ENCODE results near the gene SFMBT2. TPM values are rescaled to one million over a fixed set of nuclear protein-coding genes. Genes with fewer than 3 reads are reported as not detected.

SFMBT2 gene
- total and polyA plus RNA-seq, 2 of the 4 experiments (the other 2 are of a cell fraction), result 0.70 to 1.3 TPM

GRCh38 chr10:7282457-7282856 is 128.4 kb downstream of the SFMBT2 start:
- CTCF ChIA-PET, result no interaction called here
- in situ Hi-C loops (cut with MboI; ENCODE audit: low sequenced_read_pairs), result no loop called here

More at GRCh38 chr10:7282457-7282856, 128.4 kb downstream of the SFMBT2 start:
- no peak overlapping the region for H3K4me2 ChIP-seq (ENCODE audit: low read depth, low read length)
- no peaks in the 10 kb centered on the region for H3K9me3 ChIP-seq (ENCODE audit: control insufficient read depth, insufficient read depth, low read length)
- H2BK120ac ChIP-seq (ENCODE audit: low read depth, low read length), result no peak overlapping the region
- H3K36me3 ChIP-seq (ENCODE audit: control insufficient read depth, insufficient read depth, low read length), result no peaks in the 10 kb centered on the region
- no peak overlapping the region for H2BK20ac ChIP-seq (ENCODE audit: low read depth, low read length)
- H2BK5ac ChIP-seq (ENCODE audit: low read depth, low read length, poor library complexity, severe bottlenecking), result no peak overlapping the region
- no peaks in the 10 kb centered on the region for H3K9me1 ChIP-seq (ENCODE audit: insufficient read depth, low read length)
- WGBS, 2 experiments (ENCODE audit: extremely low coverage in 2 of 2, insufficient read length in 1 of 2), result no CpG with 5 or more reads among the region's 7 CpGs
- H3K18ac ChIP-seq (ENCODE audit: low read depth, low read length), result no peak overlapping the region
- no peak overlapping the region for H3K23ac ChIP-seq (ENCODE audit: low read depth, low read length)
- H3K9ac ChIP-seq (ENCODE audit: low read depth, low read length), result no peak overlapping the region
- H3K14ac ChIP-seq (replicated peaks; ENCODE audit: low read depth, low read length), result no peak overlapping the region
- H4K20me1 ChIP-seq (ENCODE audit: insufficient read depth, low read length), result no peaks in the 10 kb centered on the region
- dilution Hi-C loops (cut with HindIII; ENCODE audit: low sequenced_read_pairs, unreplicated experiment), result no loop called here
- H2AFZ ChIP-seq (replicated peaks; ENCODE audit: low read length, poor library complexity), result no peak overlapping the region
- no peak overlapping the region for H2AK9ac ChIP-seq (replicated peaks; ENCODE audit: low read depth, low read length, poor library complexity)
- TF ChIP-seq RCOR1 (IDR thresholded peaks at IDR 0.05; ENCODE audit: insufficient replicate concordance, low read length) (no peak), BHLHE40 (IDR thresholded peaks at IDR 0.05; ENCODE audit: low read depth, low read length) (no peak), MXI1 (IDR thresholded peaks at IDR 0.05; ENCODE audit: borderline replicate concordance, low read depth, low read length) (no peak), ELK1 (IDR thresholded peaks at IDR 0.05; ENCODE audit: borderline replicate concordance, low read depth, low read length) (no peak), NFE2L2 (IDR thresholded peaks at IDR 0.05; ENCODE audit: low read depth, low read length) (no peak), RFX5 (IDR thresholded peaks at IDR 0.05; ENCODE audit: low read depth, low read length) (no peak), MAFK (IDR thresholded peaks at IDR 0.05; ENCODE audit: low read depth, low read length) (no peak), SMC3 (IDR thresholded peaks at IDR 0.05; ENCODE audit: low read depth, low read length) (no peak), CTCF (conservative IDR thresholded peaks at IDR 0.05; ENCODE audit: low read depth, low read length) (no peak), MAZ (IDR thresholded peaks at IDR 0.05; ENCODE audit: borderline replicate concordance, low read depth, low read length) (no peak), POLR2A (IDR thresholded peaks at IDR 0.05; ENCODE audit: low read depth, low read length) (no peak), RAD21 (IDR thresholded peaks at IDR 0.05; ENCODE audit: low read length) (no peak), USF2 (IDR thresholded peaks at IDR 0.05; ENCODE audit: low read depth, low read length) (no peak), CEBPB (IDR thresholded peaks at IDR 0.05; ENCODE audit: low read depth, low read length) (no peak), CHD1 (IDR thresholded peaks at IDR 0.05; ENCODE audit: low read depth, low read length) (no peak), FOS (IDR thresholded peaks at IDR 0.05; ENCODE audit: low read depth, low read length) (no peak)
- H2BK15ac ChIP-seq (ENCODE audit: low read depth, low read length), result no peak overlapping the region
- no peak overlapping the region for H4K91ac ChIP-seq (ENCODE audit: insufficient read depth, low read depth, low read length)
- POLR2A ChIA-PET (ENCODE audit: unreplicated experiment), result no interaction called here
- DNase-seq, result no peak
- H3K79me1 ChIP-seq (ENCODE audit: low read depth in 1 of 2, low read length in 2 of 2), result no peaks in the 10 kb centered on the region
- intact Hi-C loops (cut with micrococcal nuclease), result no loop called here
- no peak overlapping the region for H3K4ac ChIP-seq (ENCODE audit: low read depth, low read length)
- ATAC-seq (ENCODE audit: low read depth), result no peak
- H3K4me1 ChIP-seq (ENCODE audit: control insufficient read depth, insufficient read depth, low read length), result peaks cover 2% of the 10 kb centered on the region; the same call in 1 of the 2 replicates
- no peak overlapping the region for H4K8ac ChIP-seq (ENCODE audit: low read depth in 2 of 2, low read length in 2 of 2)
- no peaks in the 10 kb centered on the region for H3K27me3 ChIP-seq (ENCODE audit: control insufficient read depth, insufficient read depth, low read length)
- H3K56ac ChIP-seq (ENCODE audit: extremely low read depth, insufficient read depth, low read length), result no peak overlapping the region
- no peak overlapping the region for H3K27ac ChIP-seq (ENCODE audit: insufficient read depth, low read length)
- no peak overlapping the region for H2AK5ac ChIP-seq (ENCODE audit: low read depth, low read length)
- H4K5ac ChIP-seq (ENCODE audit: low read depth, low read length), result no peak overlapping the region
- no peak overlapping the region for H3K4me3 ChIP-seq (ENCODE audit: insufficient read depth, low read depth, low read length)
- BruUV-seq (replicated peaks), result no TSS peak

Measured in IMR-90 (cell line).